ENCODE measurements around the gene WSCD2.

The WSCD2 gene

DNA sequence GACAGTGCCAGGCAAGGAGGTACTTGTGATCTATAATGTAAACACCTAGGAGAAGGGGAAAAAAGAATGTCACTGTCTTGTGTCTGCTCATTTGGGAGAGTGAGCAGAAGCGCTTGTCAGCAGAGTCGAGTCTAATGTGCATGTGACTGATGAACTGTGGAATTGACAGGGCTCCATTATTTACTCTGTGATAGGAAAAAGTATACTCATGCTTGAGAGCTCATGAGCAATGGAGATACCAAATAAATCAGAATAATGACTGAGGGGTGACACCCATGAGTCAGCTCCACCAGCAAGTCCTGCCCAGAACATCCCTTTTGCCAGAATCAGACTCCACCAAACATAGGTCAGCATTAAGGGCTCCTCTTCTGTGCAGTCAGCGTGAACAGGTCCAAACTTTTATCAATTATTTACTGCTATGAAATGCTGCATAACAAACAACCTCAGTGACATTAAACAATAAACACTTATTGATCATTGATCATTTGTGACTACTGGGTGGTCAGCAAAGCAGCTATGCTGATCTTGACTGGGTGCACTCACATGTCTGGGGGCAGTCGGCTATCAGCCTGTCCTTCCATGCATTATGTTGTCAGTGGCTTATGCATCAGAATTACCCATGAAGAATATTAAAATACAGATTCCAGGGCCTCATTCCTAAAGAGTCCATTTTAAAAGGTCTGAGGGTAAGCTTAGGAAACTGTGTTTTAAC is 29.2 kb upstream of the WSCD2 start:
- FAIRE-seq (no peak), DNase-seq (ENCODE audit: insufficient read length, low spot score) (no peak)
- no peak for TF ChIP-seq POLR2A (IDR thresholded peaks at IDR 0.05; ENCODE audit: low read depth, low read length)

DNA sequence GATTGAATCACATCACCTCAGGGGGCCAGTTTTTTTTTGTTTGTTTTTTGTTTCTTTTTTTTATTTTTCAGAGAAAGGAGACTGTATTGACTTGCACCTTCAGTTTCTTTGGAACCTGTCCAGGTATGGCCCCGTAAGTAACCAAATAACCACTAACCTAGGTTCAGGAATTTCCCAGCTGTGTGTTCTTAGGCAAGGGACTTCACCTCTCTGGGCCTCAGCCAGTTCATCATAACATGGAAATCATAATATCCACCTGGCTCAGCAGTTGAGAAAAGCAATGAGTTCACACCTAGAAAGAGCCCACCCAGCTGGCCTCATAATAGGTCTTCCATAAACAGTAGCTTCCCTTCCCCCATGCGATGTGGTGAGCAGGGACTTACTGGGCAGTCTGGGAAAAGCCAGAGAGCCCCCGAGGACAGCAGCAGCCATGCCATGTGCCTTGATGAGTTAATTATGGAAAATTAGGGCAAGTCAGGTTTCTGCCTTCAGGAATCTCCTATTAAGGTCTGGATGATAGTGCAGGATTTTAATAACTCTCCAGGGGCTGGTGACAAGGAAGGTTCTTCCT is 27.4 kb upstream of the WSCD2 start:
- DNase-seq (ENCODE audit: insufficient read length, low spot score): no peak
- FAIRE-seq: no peak
- TF ChIP-seq POLR2A (IDR thresholded peaks at IDR 0.05; ENCODE audit: low read depth, low read length): no peak

DNA sequence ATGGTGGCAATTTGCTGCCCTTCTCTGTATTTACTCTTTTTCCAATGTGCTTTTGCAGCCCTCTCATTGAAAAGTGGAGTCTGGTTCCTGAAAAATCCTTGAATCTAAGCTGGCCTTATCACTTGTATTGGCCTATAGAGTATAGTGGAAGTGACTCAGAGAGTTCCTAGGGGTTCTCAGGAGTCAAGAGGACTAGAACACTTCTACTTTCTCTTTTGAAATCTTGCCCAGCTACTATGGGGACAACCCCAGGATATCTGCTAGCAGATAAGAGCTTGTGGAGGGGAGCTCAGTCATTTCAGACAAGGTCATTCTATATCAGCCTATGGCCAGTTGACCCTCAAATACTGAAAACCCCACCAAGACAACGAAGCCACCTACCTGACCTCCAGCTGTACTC is 26.7 kb upstream of the WSCD2 start:
- DNase-seq (ENCODE audit: insufficient read length, low spot score) (no peak), FAIRE-seq (no peak)
- TF ChIP-seq POLR2A (IDR thresholded peaks at IDR 0.05; ENCODE audit: low read depth, low read length): no peak

- TF ChIP-seq POLR2A (IDR thresholded peaks at IDR 0.05; ENCODE audit: low read depth, low read length): no peak
- DNase-seq (ENCODE audit: insufficient read length, low spot score) (no peak), FAIRE-seq (no peak)
Observed at GRCh38 chr12:108103087-108103486, 26.0 kb upstream of the WSCD2 start.

DNA sequence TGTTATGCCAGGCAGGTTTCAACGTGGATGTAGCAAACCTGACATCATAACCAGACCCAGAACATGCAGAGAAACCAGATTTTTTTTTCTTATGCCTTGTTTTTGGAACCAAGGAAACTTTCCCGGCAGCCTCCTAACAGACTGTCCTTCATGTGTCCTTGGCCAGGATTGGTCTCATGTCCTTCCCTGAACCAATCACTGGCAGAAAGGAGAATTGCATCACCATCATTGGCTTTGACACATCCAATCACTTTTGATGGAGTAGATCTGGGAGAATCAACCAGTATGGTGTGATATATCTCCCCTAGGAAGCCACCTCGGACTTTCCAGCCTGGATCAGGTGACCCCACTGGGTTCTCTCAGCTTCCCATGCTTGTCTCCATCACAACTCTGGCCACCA is 25.6 kb upstream of the WSCD2 start:
- DNase-seq (ENCODE audit: insufficient read length, low spot score): no peak
- TF ChIP-seq POLR2A (IDR thresholded peaks at IDR 0.05; ENCODE audit: low read depth, low read length): no peak
- no peak for FAIRE-seq

GRCh38 chr12:108104657-108105056 is 24.4 kb upstream of the WSCD2 start:
- no peak for TF ChIP-seq POLR2A (IDR thresholded peaks at IDR 0.05; ENCODE audit: low read depth, low read length)
- DNase-seq (ENCODE audit: insufficient read length, low spot score) (no peak), FAIRE-seq (no peak)

- DNase-seq (ENCODE audit: insufficient read length, low spot score) (no peak), FAIRE-seq (no peak)
- no peak for TF ChIP-seq POLR2A (IDR thresholded peaks at IDR 0.05; ENCODE audit: low read depth, low read length)
Observed at GRCh38 chr12:108106599-108106998, 22.5 kb upstream of the WSCD2 start.

DNA sequence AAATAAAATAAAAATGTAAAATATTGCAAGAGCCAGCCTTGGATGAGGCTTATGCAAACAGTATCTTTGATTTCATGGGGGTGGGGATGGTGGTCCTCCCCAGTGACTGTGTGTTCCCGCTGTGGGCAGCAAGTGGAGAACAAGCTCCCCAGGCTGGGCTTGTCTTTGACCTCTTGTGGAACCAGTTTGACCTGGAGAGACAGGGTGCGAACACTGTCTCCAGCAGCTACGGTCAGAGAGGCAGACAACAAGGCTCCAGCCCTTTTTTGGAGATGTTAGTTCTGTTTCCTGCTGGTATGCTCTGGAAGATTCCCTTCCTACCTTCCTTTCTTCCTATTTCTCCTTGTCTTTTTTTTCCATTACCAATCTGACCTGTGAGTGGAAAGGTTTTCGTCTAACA is 21.8 kb upstream of the WSCD2 start:
- DNase-seq (ENCODE audit: insufficient read length, low spot score): no peak
- no peak for FAIRE-seq

GRCh38 chr12:108109504-108109903 is 19.6 kb upstream of the WSCD2 start:
- TF ChIP-seq POLR2A (IDR thresholded peaks at IDR 0.05; ENCODE audit: low read depth, low read length): no peak
- FAIRE-seq (no peak), DNase-seq (ENCODE audit: insufficient read length, low spot score) (no peak)

More for the DNA sequence above, 21.8 kb upstream of the WSCD2 start:
- no peak for TF ChIP-seq POLR2A (IDR thresholded peaks at IDR 0.05; ENCODE audit: low read depth, low read length)

DNA sequence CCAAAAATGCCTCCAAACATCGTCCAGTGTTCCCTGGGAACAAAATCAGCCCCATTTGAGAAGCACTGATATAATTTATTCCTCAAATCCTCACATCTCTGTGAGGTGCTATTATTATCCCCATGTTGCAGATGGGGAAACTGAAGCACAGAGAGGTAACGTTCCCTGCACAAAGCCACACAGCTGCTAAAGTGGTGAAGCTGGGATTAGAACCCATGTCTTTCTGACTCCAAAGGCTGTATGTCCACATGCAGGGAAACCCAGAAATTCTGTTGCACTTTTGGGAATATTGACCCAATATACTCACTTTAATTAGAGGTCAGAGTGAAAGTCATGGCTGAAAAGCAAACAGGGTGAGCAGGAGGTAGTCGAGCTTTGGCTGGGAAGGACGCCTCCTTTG is 19.1 kb upstream of the WSCD2 start:
- FAIRE-seq (no peak), DNase-seq (ENCODE audit: insufficient read length, low spot score) (no peak)
- TF ChIP-seq POLR2A (IDR thresholded peaks at IDR 0.05; ENCODE audit: low read depth, low read length): no peak

DNA sequence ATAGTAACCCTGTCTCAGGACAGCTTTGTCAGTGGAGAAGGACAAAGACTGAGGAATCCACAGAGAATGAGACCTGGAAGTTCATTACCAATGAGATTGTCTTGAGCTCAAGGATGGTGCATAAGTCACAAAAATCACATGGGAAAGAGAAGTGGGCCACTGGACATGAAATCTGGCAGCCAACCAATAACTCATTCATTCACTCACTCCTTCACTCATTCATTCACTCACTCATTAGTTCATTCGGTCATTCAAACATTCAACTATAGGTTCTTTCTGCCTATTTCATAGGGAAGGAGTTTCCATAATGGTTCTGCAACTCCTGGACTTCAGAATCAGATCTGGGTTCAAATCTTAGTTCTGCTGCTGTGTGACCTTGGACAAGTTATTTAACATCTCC is 18.2 kb upstream of the WSCD2 start:
- FAIRE-seq (no peak), DNase-seq (ENCODE audit: insufficient read length, low spot score) (no peak)
- TF ChIP-seq POLR2A (IDR thresholded peaks at IDR 0.05; ENCODE audit: low read depth, low read length): no peak

- no peak for DNase-seq (ENCODE audit: insufficient read length, low spot score)
- FAIRE-seq: no peak
- no peak for TF ChIP-seq POLR2A (IDR thresholded peaks at IDR 0.05; ENCODE audit: low read depth, low read length)
Observed at GRCh38 chr12:108112832-108113556, 16.1 kb upstream of the WSCD2 start.

GRCh38 chr12:108115123-108116121 is 13.7 kb upstream of the WSCD2 start:
- no peak for TF ChIP-seq POLR2A (IDR thresholded peaks at IDR 0.05; ENCODE audit: low read depth, low read length)
- no peak for FAIRE-seq

GRCh38 chr12:108116254-108116653 is 12.8 kb upstream of the WSCD2 start:
- TF ChIP-seq POLR2A (IDR thresholded peaks at IDR 0.05; ENCODE audit: low read depth, low read length): no peak
- FAIRE-seq: no peak
- DNase-seq (ENCODE audit: insufficient read length, low spot score): no peak

More at GRCh38 chr12:108115123-108116121, 13.7 kb upstream of the WSCD2 start:
- no peak for DNase-seq (ENCODE audit: insufficient read length, low spot score)
